ENCODE measurements around the gene EPHA10. TPM values are rescaled to one million over a fixed set of nuclear protein-coding genes. Genes with fewer than 3 reads are reported as not detected.

Gene EPHA10
- total and polyA plus RNA-seq, 12 donors, result 0.04 to 0.15 (median 0.06) TPM; not detected in 6

DNA sequence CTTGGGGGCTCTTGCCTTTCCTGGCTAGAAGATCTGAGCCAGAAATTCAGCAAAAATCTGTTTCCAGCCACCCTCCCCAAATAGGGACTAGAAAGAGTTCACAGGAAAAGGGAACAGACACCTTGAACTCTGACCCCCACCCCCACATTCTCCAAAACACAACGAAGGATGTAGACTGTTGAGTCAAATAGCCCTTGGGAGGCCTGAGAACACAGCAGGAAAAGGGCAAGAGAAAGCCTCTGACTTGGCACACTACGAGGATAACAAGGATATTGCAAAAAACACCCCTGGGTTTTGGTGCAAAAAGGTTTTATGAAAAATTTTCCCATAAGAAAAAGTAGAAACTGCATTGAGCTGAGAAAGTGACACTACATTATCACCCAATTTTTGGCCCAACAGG, 45.0 kb upstream of the EPHA10 start:
- TF ChIP-seq, protein P1, sequence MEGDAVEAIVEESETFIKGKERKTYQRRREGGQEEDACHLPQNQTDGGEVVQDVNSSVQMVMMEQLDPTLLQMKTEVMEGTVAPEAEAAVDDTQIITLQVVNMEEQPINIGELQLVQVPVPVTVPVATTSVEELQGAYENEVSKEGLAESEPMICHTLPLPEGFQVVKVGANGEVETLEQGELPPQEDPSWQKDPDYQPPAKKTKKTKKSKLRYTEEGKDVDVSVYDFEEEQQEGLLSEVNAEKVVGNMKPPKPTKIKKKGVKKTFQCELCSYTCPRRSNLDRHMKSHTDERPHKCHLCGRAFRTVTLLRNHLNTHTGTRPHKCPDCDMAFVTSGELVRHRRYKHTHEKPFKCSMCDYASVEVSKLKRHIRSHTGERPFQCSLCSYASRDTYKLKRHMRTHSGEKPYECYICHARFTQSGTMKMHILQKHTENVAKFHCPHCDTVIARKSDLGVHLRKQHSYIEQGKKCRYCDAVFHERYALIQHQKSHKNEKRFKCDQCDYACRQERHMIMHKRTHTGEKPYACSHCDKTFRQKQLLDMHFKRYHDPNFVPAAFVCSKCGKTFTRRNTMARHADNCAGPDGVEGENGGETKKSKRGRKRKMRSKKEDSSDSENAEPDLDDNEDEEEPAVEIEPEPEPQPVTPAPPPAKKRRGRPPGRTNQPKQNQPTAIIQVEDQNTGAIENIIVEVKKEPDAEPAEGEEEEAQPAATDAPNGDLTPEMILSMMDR (IDR thresholded peaks at IDR 0.05), result no peak
- Histone ChIP-seq H3K27ac (peak overlapping the region in 5 of 10 donors; percentile 22 to 98 (median 92)), H3K9me3 (no peaks in the 10 kb centered on the region), H3K4me1 (peaks cover 7 to 49% (median 21%) of the 10 kb centered on the region in 9 donors), H3K4me3 (no peak overlapping the region), H3K27me3 (no peaks in the 10 kb centered on the region), H3K36me3 (peaks cover 0 to 56% (median 14%) of the 10 kb centered on the region in 9 donors)
- WGBS, 2 donors, result 37 to 39% methylated on average over 2 of the region's 2 CpGs
- no peak for ATAC-seq
- intact Hi-C loops (cut with DNase I), result loop anchor here in 9 of 10 donors (2.0 to 10.0 kb wide), 8 partner anchors 47 to 175 kb away; partner anchors contain the start of genes MTF1 (in 5 of the 9) and CDCA8 (in 4 of the 9)
- DNase-seq, result no peak

DNA sequence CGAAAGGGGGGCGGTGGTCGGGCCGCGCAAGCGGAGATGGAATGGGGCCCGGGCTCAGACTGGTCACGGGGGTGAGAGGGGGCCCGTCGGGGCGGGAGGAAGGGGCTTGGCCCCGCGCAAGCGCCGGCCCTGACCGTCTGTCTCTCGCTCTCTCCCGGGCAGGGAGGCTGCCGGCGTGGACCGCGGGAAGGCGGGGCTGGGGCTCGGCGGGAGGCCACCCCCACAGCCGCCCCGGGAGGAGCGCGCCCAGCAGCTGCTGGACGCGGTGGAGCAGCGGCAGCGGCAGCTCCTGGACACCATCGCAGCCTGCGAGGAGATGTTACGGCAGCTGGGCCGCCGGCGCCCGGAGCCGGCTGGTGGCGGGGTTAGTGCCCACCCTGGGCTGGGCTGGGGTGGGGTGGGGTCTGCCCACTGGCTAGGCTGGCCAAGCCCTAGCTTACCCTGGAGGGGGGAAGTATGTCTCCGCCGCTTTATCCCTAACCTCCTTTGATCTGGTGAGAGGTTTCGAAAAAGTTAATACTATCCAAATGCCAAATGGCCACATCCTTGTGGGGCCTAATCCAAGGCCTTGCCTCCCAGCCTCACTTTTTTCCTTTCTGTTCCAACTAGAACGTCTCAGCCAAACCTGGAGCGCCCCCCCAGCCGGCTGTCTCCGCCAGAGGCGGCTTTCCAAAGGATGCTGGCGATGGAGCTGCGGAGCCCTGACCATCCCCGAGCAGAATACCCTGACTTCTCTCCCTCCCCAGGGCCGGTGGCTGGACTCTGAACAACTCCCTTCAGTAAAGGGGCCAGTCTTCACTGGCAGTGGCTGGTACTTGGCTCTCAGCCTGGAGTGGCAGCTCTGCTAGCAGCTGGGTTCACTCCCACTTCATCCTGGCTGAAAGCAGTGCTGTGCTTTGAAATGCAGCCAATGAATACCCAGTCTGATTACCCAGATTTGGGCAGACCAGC, 43.7 kb upstream of the EPHA10 start:
- WGBS, 2 donors, result 1% methylated on average over 54 of the region's 54 CpGs
- Histone ChIP-seq H3K4me1 (peaks cover 7 to 49% (median 21%) of the 10 kb centered on the region in 9 donors), H3K27ac (peak overlapping the region; percentile 76 to 99 (median 96)), H3K4me3 (peak overlapping the region; percentile 79 to 98 (median 87)), H3K9me3 (no peaks in the 10 kb centered on the region), H3K36me3 (peaks cover 0 to 56% (median 27%) of the 10 kb centered on the region in 9 donors), H3K27me3 (no peaks in the 10 kb centered on the region)
- intact Hi-C loops (cut with DNase I), result loop anchor here in 6 of 10 donors (2.0 to 10.0 kb wide), 5 partner anchors 50 to 121 kb away; partner anchors contain the start of genes CDCA8 (in 4 of the 6) and MTF1 (in 1 of the 6)
- peak; percentile 64 to 75 for DNase-seq
- TF ChIP-seq, protein P1 (IDR thresholded peaks at IDR 0.05), result no peak
- peak; percentile 81 to 94 (median 86) for ATAC-seq

DNA sequence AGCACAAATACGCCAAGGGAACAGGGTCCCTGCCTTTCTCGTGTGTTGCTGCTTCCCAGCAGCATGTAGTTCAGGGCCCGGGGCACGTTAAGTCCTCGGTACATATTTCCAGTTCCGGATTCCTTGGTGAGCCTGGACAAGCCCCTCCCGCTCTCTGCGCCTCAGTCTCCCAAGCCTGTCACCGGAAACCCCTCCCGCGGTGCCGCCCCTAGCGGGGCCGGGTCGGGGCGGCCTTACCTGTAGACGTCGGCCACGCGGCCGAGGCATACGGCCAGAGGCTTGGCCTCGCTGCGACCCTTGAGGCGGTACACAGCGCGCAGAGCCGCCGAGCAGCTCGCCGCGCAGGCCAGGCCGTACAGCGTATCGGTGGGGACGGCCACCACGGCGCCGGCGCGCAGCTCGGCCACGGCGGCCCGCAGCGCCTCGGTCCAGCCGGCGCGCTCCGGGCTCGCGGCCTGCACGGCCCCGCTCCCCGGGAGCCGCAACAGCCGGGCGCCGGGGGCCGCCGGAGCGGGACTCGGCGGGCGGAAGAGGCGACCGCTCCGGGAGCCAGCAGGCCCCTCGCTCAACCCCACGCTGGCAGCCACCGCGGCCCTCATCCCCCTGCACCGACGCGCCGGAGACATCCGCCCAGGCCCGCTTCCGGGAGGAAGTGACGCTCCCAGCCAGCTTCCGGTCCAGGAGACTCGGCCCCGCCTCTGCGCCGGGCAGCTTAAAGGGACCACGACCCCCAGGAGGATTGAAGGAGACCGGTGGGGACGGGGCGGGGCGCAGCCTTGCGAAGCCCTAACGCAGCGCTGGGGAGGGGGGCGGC, 42.8 kb upstream of the EPHA10 start, which contains the start of the genes C1orf122 and YRDC:
Gene C1orf122, plus strand, starts transcription at position 236 of the 814 bp plus-strand sequence. CDS start 615 bp downstream, outside the sequence.
Gene YRDC, minus strand, starts transcription at position 654 of the 814 bp plus-strand sequence. Its CDS starts 28 bp downstream, at position 626.
- Histone ChIP-seq H3K27me3 (no peaks in the 10 kb centered on the region), H3K4me3 (peak within 1 kb of the TSS; percentile 79 to 98 (median 87)), H3K4me1 (peaks cover 7 to 45% (median 21%) of the 10 kb centered on the region in 9 donors), H3K36me3 (peaks cover 0 to 59% (median 36%) of the 10 kb centered on the region in 9 donors), H3K27ac (peak within 1 kb of the TSS; percentile 76 to 99 (median 96)), H3K9me3 (no peaks in the 10 kb centered on the region)
- TF ChIP-seq, protein P1 (IDR thresholded peaks at IDR 0.05), result no peak
- WGBS, 2 donors, result 0% methylated on average over 75 to 94 of the region's 95 CpGs
- peak; percentile 95 to 98 (median 96) for ATAC-seq
- intact Hi-C loops (cut with DNase I), result loop anchor here in 6 of 10 donors (2.0 to 10.0 kb wide), 5 partner anchors 51 to 120 kb away; partner anchors contain the start of genes CDCA8 (in 4 of the 6) and MTF1 (in 1 of the 6)
- DNase-seq, result peak; percentile 95 to 96

All from heart right ventricle (tissue), 16 donors.